ENCODE measurements around the gene RESP18.
A peak's percentile ranks its signal among the peaks of the same experiment; 100 is the strongest.
"Not testable (repeated sequence)": the region's sequence is repeated elsewhere in the genome, so short reads cannot be mapped to it uniquely, and the experiment has no call there.

RESP18 gene

DNA sequence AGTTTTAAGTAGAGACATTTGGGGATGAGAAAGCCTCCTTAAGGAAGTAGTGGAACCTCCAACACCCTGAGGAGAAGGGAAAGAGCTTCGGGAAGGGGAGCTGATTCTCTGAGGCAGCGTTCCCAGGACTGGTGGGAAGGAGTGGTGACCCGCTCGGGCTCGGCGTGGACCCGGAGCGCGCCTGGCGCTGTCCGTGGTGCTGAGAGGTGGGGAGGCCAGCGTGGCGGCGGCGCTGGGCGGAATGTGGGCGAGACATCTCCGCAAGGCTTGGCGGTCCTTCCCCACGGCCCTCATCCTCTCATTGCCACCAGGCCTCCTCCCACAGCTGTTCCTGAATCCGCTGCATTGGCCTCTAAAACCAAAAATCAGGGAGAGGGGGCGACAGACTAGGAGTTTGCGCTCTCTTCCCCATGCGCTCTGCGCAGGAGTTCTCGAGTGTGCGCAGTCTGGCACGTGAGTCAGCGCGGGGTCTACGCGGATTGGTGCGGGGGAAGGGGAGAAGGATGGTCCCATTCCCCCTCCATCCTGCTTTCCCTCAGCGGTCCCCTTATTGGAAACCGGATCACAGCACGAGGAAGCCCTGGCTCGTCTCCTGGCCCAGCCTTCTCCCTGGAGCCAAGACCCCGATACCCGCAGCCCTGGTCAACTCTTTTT, 857 bp downstream of the RESP18 start:
- peak; percentile 43 for DNase-seq (ENCODE audit: low read depth)
- H3K4me3 ChIP-seq (ENCODE audit: low read length) = no peak overlapping the region
- TF ChIP-seq CTCF (IDR thresholded peaks at IDR 0.05; ENCODE audit: insufficient read depth, low read depth, low read length, missing control alignments) = no peak

- no peak overlapping the region for H3K4me3 ChIP-seq (ENCODE audit: low read length)
- no peak for DNase-seq (ENCODE audit: low read depth)
- no peak for TF ChIP-seq CTCF (IDR thresholded peaks at IDR 0.05; ENCODE audit: insufficient read depth, low read depth, low read length, missing control alignments)
Measured at GRCh38 chr2:219327719-219328118, 4.8 kb downstream of the RESP18 start.

DNA sequence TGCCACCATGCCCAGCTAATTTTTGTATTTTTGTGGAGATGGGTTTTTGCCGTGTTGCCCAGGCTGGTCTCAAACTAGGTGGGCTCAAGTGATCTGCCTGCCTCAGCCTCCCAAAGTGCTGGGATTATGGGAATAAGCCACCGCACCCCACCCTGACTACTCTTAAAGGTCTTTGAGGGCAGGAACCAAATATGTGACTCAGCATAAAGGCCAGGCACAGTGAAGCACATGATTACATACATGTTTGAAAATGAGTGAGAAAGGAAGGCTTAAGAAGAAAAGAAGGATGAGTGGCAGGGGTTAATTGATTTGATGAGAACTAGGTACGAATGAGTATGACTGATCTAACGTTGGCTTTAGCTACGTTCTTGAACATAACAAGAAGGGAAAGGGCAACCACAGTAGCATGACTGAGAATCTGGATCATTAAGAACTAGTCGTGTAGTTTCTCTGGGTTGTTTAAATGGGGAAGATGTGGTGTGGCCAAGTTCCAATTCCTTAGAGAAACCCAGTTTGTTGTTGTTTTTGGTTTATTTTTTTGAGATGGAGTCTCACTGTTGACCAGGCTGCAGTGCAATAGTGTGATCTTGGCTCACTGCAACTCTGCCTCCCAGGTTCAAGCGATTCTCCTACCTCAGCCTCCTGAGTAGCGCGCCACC, 6.8 kb downstream of the RESP18 start:
- no peak overlapping the region for H3K4me3 ChIP-seq (ENCODE audit: low read length)
- DNase-seq (ENCODE audit: low read depth) = no peak
- no peak for TF ChIP-seq CTCF (IDR thresholded peaks at IDR 0.05; ENCODE audit: insufficient read depth, low read depth, low read length, missing control alignments)

- no peak for DNase-seq (ENCODE audit: low read depth)
- no peak for TF ChIP-seq CTCF (IDR thresholded peaks at IDR 0.05; ENCODE audit: insufficient read depth, low read depth, low read length, missing control alignments)
Measured at GRCh38 chr2:219325136-219325535, 7.4 kb downstream of the RESP18 start.

DNA sequence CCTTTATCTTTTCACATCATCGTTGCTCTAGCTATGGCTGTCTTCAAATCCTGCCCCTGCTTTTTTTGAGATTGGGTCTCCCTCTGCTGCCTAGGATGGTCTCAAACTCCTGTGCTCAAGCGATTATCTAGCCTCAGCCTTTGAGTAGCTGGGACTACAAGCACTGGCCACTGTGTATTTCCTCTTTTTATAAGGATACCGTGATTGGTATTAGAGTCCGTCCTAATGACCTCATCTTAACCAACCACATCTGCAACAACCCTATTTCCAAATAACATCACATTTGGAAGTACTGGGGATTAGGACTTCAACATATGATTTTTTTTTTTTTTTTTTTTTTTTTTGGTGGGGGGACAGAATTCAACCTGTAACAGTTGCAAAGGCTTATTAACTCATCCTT, 9.1 kb downstream of the RESP18 start:
- no peak for TF ChIP-seq CTCF (IDR thresholded peaks at IDR 0.05; ENCODE audit: insufficient read depth, low read depth, low read length, missing control alignments)
- DNase-seq (ENCODE audit: low read depth) = no peak
- H3K4me3 ChIP-seq (ENCODE audit: low read length) = no peak overlapping the region

More at GRCh38 chr2:219325136-219325535, 7.4 kb downstream of the RESP18 start:
- no peak overlapping the region for H3K4me3 ChIP-seq (ENCODE audit: low read length)

- no peak for DNase-seq (ENCODE audit: low read depth)
- no peak for TF ChIP-seq CTCF (IDR thresholded peaks at IDR 0.05; ENCODE audit: insufficient read depth, low read depth, low read length, missing control alignments)
- H3K4me3 ChIP-seq (ENCODE audit: low read length) = no peak overlapping the region
Measured at GRCh38 chr2:219314804-219315468, 17.6 kb downstream of the RESP18 start.

DNA sequence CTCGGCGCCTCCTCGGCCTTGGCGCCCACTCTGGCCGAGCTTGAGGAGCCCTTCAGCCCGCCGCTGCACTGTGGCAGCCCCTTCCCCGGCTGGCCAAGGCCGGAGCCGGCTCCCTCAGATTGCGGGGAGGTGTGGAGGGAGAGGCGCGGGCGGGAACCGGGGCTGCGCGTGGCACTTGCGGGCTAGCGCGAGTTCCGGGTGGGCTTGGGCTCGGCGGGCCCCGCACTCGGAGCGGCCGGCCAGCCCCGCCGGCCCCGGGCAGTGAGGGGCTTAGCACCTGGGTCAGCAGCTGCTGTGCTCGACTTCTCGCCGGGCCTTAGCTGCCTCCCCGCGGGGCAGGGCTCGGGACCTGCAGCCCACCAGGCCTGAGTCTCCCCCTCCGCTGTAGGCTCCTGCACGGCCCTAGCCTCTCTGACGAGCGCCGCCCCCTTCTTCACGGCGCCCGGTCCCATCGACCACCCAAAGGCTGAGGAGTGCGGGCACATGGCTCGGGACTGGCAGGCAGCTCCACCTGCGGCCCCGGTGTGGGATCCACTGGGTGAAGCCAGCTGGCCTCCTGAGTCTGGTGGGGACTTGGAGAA, 19.8 kb downstream of the RESP18 start:
- DNase-seq (ENCODE audit: low read depth); H3K4me3 ChIP-seq (ENCODE audit: low read length): not testable (repeated sequence)
